Mesenchymal stem cell (in vitro differentiated cells and primary cell): ENCODE data around the gene PMAIP1.
A peak's percentile ranks its signal among the peaks of the same experiment; 100 is the strongest.

ENCODE experiments used
- DNase-seq: peaks from one replicate; pipeline ENCODE4 v3.0.0-alpha.2; 2013
- H2AFZ ChIP-seq: one replicate; pipeline ENCODE4 v1.6.1; 2013; ENCODE audit warnings: low read depth, mild to moderate bottlenecking, control low read depth, inconsistent platforms, low read length, moderate library complexity
- H2AK5ac ChIP-seq: 2 replicates; pipeline ENCODE4 v1.6.1; 2013; ENCODE audit warnings: low read length, moderate library complexity, mild to moderate bottlenecking, inconsistent platforms; ENCODE audit not compliant: severe bottlenecking
- H2BK120ac ChIP-seq: one replicate; pipeline ENCODE4 v1.6.1; 2013; ENCODE audit warnings: low read depth, mild to moderate bottlenecking, inconsistent platforms, low read length, moderate library complexity
- H2BK12ac ChIP-seq, 2 experiments: one replicate each; pipeline ENCODE4 v1.6.1; 2013; ENCODE audit warnings: inconsistent platforms in 2 of 2, low read length in 2 of 2, mild to moderate bottlenecking in 2 of 2, moderate library complexity in 2 of 2, control low read depth in 1 of 2
- H2BK15ac ChIP-seq: one replicate; pipeline ENCODE4 v1.6.1; 2013; ENCODE audit warnings: mild to moderate bottlenecking, low read depth, inconsistent platforms; ENCODE audit not compliant: poor library complexity, severe bottlenecking
- H2BK5ac ChIP-seq: 2 replicates; pipeline ENCODE4 v1.6.1; 2013; ENCODE audit warnings: low read depth, mild to moderate bottlenecking, low read length, control low read depth, inconsistent platforms; ENCODE audit not compliant: poor library complexity, severe bottlenecking
- H3K14ac ChIP-seq, 2 experiments: one replicate each; pipeline ENCODE4 v1.6.1; 2013; ENCODE audit warnings: inconsistent platforms in 2 of 2, low read length in 2 of 2, control low read depth in 1 of 2, mild to moderate bottlenecking in 1 of 2, moderate library complexity in 1 of 2
- H3K18ac ChIP-seq, 2 experiments: one replicate each; pipeline ENCODE4 v1.6.1; 2013; ENCODE audit warnings: inconsistent platforms in 2 of 2, low read length in 2 of 2, control low read depth in 1 of 2, low read depth in 1 of 2, mild to moderate bottlenecking in 1 of 2
- H3K23ac ChIP-seq, 2 experiments: one replicate each; pipeline ENCODE4 v1.6.1; 2013; ENCODE audit warnings: inconsistent platforms in 2 of 2, low read length in 2 of 2, mild to moderate bottlenecking in 2 of 2, moderate library complexity in 2 of 2, control low read depth in 1 of 2
- H3K27ac ChIP-seq: 2 replicates; pipeline ENCODE4 v1.5.1; 2013; ENCODE audit warnings: mild to moderate bottlenecking, moderate library complexity, low read length, control low read depth, inconsistent platforms; ENCODE audit not compliant: poor library complexity, severe bottlenecking
- H3K27me3 ChIP-seq, 2 experiments: 2 replicates each; pipeline versions ENCODE4 v1.6.1 to v1.7.0; 2013; ENCODE audit warnings: low read length in 2 of 2, mild to moderate bottlenecking in 2 of 2, moderate library complexity in 2 of 2, control low read depth in 1 of 2, inconsistent platforms in 1 of 2; ENCODE audit not compliant: control insufficient read depth in 1 of 2, insufficient read depth in 1 of 2
- H3K36me3 ChIP-seq, 2 experiments: 2 replicates each; pipeline versions ENCODE4 v1.6.1 to v1.7.0; 2013; ENCODE audit warnings: low read length in 2 of 2, control low read depth in 1 of 2, inconsistent platforms in 1 of 2, low read depth in 1 of 2, mild to moderate bottlenecking in 1 of 2; ENCODE audit not compliant: insufficient read depth in 2 of 2, control insufficient read depth in 1 of 2
- H3K4ac ChIP-seq, 2 experiments: one replicate each; pipeline ENCODE4 v1.6.1; 2013; ENCODE audit warnings: inconsistent platforms in 2 of 2, low read length in 2 of 2, mild to moderate bottlenecking in 2 of 2, moderate library complexity in 2 of 2, control low read depth in 1 of 2, low read depth in 1 of 2
- H3K4me1 ChIP-seq: 2 replicates; pipeline ENCODE4 v1.6.1; 2013; ENCODE audit warnings: low read depth, low read length, control low read depth; ENCODE audit not compliant: control insufficient read depth, insufficient read depth
- H3K4me2 ChIP-seq: 2 replicates; pipeline ENCODE4 v1.6.1; 2013; ENCODE audit warnings: low read length, mild to moderate bottlenecking, inconsistent platforms; ENCODE audit not compliant: poor library complexity, severe bottlenecking
- H3K4me3 ChIP-seq, 2 experiments: 2 replicates each; pipeline versions ENCODE4 v1.5.1 to v1.7.0; 2013; ENCODE audit warnings: low read length in 2 of 2, mild to moderate bottlenecking in 2 of 2, control low read depth in 1 of 2, low read depth in 1 of 2; ENCODE audit not compliant: insufficient read depth in 1 of 2
- H3K79me1 ChIP-seq: replicated peaks from 2 replicates; pipeline ENCODE4 v1.6.1; 2013; ENCODE audit warnings: mild to moderate bottlenecking, control low read depth, low read length, inconsistent platforms; ENCODE audit not compliant: poor library complexity, severe bottlenecking
- H3K9ac ChIP-seq: 2 replicates; pipeline ENCODE4 v1.7.0; 2013; ENCODE audit warnings: mild to moderate bottlenecking, low read length, moderate library complexity
- H3K9me3 ChIP-seq: 2 replicates; pipeline ENCODE4 v1.7.0; 2013; ENCODE audit warnings: mild to moderate bottlenecking, low read length; ENCODE audit not compliant: control insufficient read depth
- H4K8ac ChIP-seq: one replicate; pipeline ENCODE4 v1.6.1; 2013; ENCODE audit warnings: inconsistent platforms, mild to moderate bottlenecking, low read length, moderate library complexity
- H4K91ac ChIP-seq: one replicate; pipeline ENCODE4 v1.6.1; 2013; ENCODE audit warnings: mild to moderate bottlenecking, low read length, inconsistent platforms
- WGBS: methylation state at CpG from one replicate; pipeline ENCODE4 v1.1.7; 2013; ENCODE audit warnings: mixed read lengths; 5-methylcytosine and 5-hydroxymethylcytosine counted together

Gene PMAIP1

DNA sequence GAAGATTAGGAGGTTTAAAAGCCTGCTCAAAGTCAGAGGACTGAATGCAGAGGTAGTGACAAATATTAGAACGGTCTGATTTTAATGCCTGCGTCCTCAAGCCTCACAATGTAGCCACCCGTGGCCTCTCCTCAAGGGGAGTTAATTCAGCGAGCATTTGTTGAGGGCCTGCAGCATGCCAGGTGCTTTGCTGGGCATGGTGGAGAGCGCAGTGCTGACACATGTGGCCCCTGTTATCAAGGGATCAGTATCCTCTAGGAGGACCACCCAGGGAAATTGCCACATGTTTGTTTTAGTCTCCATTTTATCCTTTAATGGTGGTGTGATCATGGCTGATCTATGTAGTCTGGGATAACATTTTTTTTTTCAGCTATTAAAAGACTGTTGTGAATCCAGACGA, 19.2 kb downstream of the PMAIP1 start:
- no peaks in the 10 kb centered on the region for H3K27me3 ChIP-seq
- no peak overlapping the region for H3K4me2 ChIP-seq
- no peak overlapping the region for H3K4me3 ChIP-seq
- H2AK5ac ChIP-seq = peak overlapping the region; percentile 26
- 95% methylated on average over 6 of the region's 6 CpGs for WGBS
- no peak overlapping the region for H4K91ac ChIP-seq
- no peaks in the 10 kb centered on the region for H3K36me3 ChIP-seq
- no peak overlapping the region for H3K4ac ChIP-seq
- peak overlapping the region in 1 of 2 experiments; percentile 43 for H3K18ac ChIP-seq
- peaks cover 12% of the 10 kb centered on the region for H3K4me1 ChIP-seq
- no peaks in the 10 kb centered on the region for H3K79me1 ChIP-seq
- H2BK5ac ChIP-seq = no peak overlapping the region
- H3K9me3 ChIP-seq = no peaks in the 10 kb centered on the region
- DNase-seq = no peak
- no peak overlapping the region for H3K23ac ChIP-seq
- peak overlapping the region in 1 of 2 experiments; percentile 6 for H2BK12ac ChIP-seq
- H2BK15ac ChIP-seq = no peak overlapping the region
- H2AFZ ChIP-seq = no peak overlapping the region
- no peak overlapping the region for H3K27ac ChIP-seq
- H4K8ac ChIP-seq = no peak overlapping the region
- peak overlapping the region in 1 of 2 experiments; percentile 77 for H3K14ac ChIP-seq
- H2BK120ac ChIP-seq = no peak overlapping the region
- H3K9ac ChIP-seq = no peak overlapping the region

DNA sequence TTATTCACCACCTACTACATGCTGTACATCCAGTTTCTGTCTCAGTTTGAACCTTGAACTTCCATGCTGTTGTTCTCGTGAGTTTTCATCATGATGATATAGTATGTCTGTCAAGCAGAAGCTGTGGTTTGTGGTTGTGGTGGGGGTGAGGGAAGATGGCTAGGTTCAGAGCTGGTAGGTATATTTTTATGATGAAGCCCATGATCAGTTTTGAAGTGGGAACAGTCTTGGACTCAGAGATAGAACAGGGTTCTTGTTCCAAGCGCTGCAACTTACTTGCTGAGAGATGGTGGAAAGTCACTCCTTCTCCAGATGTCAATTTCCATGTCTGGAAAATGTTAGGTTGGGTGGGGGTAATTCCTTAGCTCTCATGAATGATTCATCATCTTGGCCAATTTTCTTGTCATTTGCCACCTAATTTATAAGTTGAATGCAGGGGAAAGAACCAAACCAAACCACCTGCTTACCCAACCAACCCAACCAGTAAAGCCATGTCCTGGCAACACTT, 21.6 kb downstream of the PMAIP1 start:
- Histone ChIP-seq H3K27ac (no peak overlapping the region), H2AFZ (no peak overlapping the region), H3K4me1 (peaks cover 12% of the 10 kb centered on the region), H3K4ac (no peak overlapping the region), H3K9ac (no peak overlapping the region), H2BK12ac (no peak overlapping the region), H2BK15ac (no peak overlapping the region), H3K36me3 (no peaks in the 10 kb centered on the region), H3K14ac (no peak overlapping the region), H3K18ac (no peak overlapping the region), H3K9me3 (no peaks in the 10 kb centered on the region), H3K27me3 (no peaks in the 10 kb centered on the region), H3K4me3 (no peak overlapping the region), H4K91ac (no peak overlapping the region), H3K79me1 (no peaks in the 10 kb centered on the region), H4K8ac (no peak overlapping the region), H2BK5ac (no peak overlapping the region), H3K23ac (no peak overlapping the region), H2BK120ac (no peak overlapping the region), H3K4me2 (no peak overlapping the region), H2AK5ac (no peak overlapping the region)
- 80% methylated on average over 2 of the region's 2 CpGs for WGBS
- no peak for DNase-seq

DNA sequence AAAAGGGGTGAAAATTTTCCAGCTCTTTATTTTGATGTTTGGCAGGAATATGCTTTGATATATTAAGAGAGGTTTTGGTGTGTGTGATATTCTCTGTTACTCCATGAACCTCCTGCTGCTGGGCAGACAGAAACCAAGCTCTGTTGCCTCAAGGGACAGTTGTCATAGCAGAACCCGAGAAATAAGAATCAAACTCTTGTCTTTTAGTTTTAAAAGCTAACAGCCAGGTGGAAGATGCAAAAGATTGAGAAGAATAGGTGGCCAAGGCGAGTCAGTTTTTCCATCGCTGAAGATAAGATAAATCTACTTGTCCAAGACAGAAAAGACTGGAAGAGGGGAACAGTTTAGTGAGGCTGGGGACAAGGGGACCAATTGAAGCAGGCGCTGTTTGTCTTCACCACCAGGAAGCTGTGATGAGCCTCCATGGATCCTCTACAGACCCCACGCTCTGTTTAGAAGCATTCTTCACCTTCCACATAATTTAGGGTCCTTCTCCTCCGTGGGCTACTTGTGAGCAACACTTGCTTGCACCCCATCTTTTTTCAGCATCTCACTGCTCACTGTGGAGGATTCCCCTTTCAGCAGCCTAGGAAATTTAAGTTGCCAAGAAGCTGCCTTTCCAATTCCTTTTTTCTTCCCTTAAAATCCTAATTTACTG, 23.9 kb downstream of the PMAIP1 start:
- no peak overlapping the region for H2BK5ac ChIP-seq
- H4K91ac ChIP-seq = no peak overlapping the region
- H3K4me3 ChIP-seq = no peak overlapping the region
- no peak overlapping the region for H3K4me2 ChIP-seq
- no peaks in the 10 kb centered on the region for H3K27me3 ChIP-seq
- 95% methylated on average over 6 of the region's 6 CpGs for WGBS
- H3K18ac ChIP-seq = no peak overlapping the region
- H3K79me1 ChIP-seq = no peaks in the 10 kb centered on the region
- H3K14ac ChIP-seq = no peak overlapping the region
- no peak overlapping the region for H3K4ac ChIP-seq
- DNase-seq = no peak
- H2AK5ac ChIP-seq = no peak overlapping the region
- H2BK12ac ChIP-seq = no peak overlapping the region
- no peaks in the 10 kb centered on the region for H3K36me3 ChIP-seq
- no peaks in the 10 kb centered on the region for H3K9me3 ChIP-seq
- H4K8ac ChIP-seq = no peak overlapping the region
- no peak overlapping the region for H3K23ac ChIP-seq
- H3K9ac ChIP-seq = no peak overlapping the region
- no peak overlapping the region for H3K27ac ChIP-seq
- H2AFZ ChIP-seq = no peak overlapping the region
- peaks cover 3% of the 10 kb centered on the region for H3K4me1 ChIP-seq
- H2BK120ac ChIP-seq = no peak overlapping the region
- H2BK15ac ChIP-seq = no peak overlapping the region

DNA sequence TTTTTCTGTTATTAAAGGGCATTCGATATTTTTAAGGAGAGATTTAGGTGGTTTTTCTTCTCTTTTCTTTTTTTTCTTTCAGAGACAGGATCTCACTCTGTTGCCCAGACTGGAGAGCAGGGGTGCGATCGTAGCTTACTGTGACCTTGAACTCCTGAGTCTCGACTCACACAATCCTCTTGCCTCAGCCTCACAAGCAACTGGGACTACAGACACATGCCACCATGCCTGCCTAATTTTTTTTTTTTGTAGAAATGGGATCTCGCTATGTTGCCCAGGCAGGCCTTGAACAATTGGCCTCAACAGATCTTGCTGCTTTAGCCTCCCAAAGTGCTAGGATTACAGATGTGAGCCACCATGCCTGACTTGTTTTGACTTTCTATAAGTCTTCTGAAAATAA, 26.3 kb downstream of the PMAIP1 start:
- H2BK12ac ChIP-seq = no peak overlapping the region
- H3K36me3 ChIP-seq = no peaks in the 10 kb centered on the region
- peaks cover 1% of the 10 kb centered on the region for H3K4me1 ChIP-seq
- no peak overlapping the region for H3K14ac ChIP-seq
- H2BK15ac ChIP-seq = no peak overlapping the region
- no peak overlapping the region for H3K18ac ChIP-seq
- H4K8ac ChIP-seq = no peak overlapping the region
- H3K79me1 ChIP-seq = no peaks in the 10 kb centered on the region
- no peak overlapping the region for H3K23ac ChIP-seq
- no peak overlapping the region for H3K9ac ChIP-seq
- no peak overlapping the region for H4K91ac ChIP-seq
- H2AK5ac ChIP-seq = no peak overlapping the region
- H3K4me2 ChIP-seq = no peak overlapping the region
- no peak overlapping the region for H2BK5ac ChIP-seq
- no peaks in the 10 kb centered on the region for H3K27me3 ChIP-seq
- DNase-seq = no peak
- H3K27ac ChIP-seq = no peak overlapping the region
- no peak overlapping the region for H2AFZ ChIP-seq
- 95% methylated on average over 5 of the region's 5 CpGs for WGBS
- no peaks in the 10 kb centered on the region for H3K9me3 ChIP-seq
- no peak overlapping the region for H2BK120ac ChIP-seq
- H3K4ac ChIP-seq = no peak overlapping the region
- no peak overlapping the region for H3K4me3 ChIP-seq
